DMS53 treated with DMSO at 0.1 percent for 48 hours (cell line): ENCODE measurements around the gene TUBB1.
"Not testable (repeated sequence)": the region's sequence is repeated elsewhere in the genome, so short reads cannot be mapped to it uniquely, and the experiment has no call there.

Experiments
- DNase-seq: peaks from one replicate; lab custom pipeline; 2025; ENCODE audit not compliant: unreplicated experiment; lab: John Stamatoyannopoulos, UW

The TUBB1 gene

GRCh38 chr20:59005523-59006166 lies 13.6 kb upstream of the TUBB1 start:
- DNase-seq = no peak

- no peak for DNase-seq
These were observed 12.9 kb upstream of the TUBB1 start for GRCh38 chr20:59006167-59006863.

GRCh38 chr20:59006864-59007664 lies 12.2 kb upstream of the TUBB1 start, which contains the start of gene CTSZ:
Gene CTSZ (minus strand): TSS chr20:59007254. CDS start chr20:59007128, 126 bp downstream.
- DNase-seq = no peak

- DNase-seq = no peak
These were observed 11.3 kb upstream of the TUBB1 start for GRCh38 chr20:59007665-59008511.

GRCh38 chr20:59008715-59009336 lies 10.4 kb upstream of the TUBB1 start:
- DNase-seq = no peak

GRCh38 chr20:59010321-59010994 lies 8.8 kb upstream of the TUBB1 start:
- DNase-seq = no peak

- DNase-seq = no peak
These were observed 8.0 kb upstream of the TUBB1 start for GRCh38 chr20:59010995-59011873.

GRCh38 chr20:59011874-59012157 lies 7.4 kb upstream of the TUBB1 start:
- DNase-seq = not testable (repeated sequence)

- no peak for DNase-seq
These were observed 5.9 kb upstream of the TUBB1 start for GRCh38 chr20:59013031-59013951.

- no peak for DNase-seq
These were observed 5.1 kb upstream of the TUBB1 start for GRCh38 chr20:59013959-59014608.

GRCh38 chr20:59014680-59015389 lies 4.4 kb upstream of the TUBB1 start:
- DNase-seq = no peak

GRCh38 chr20:59015411-59015810 lies 3.8 kb upstream of the TUBB1 start:
- no peak for DNase-seq

- no peak for DNase-seq
These were observed 3.2 kb upstream of the TUBB1 start for GRCh38 chr20:59015812-59016711.

GRCh38 chr20:59016795-59017492 lies 2.3 kb upstream of the TUBB1 start:
- DNase-seq = no peak

GRCh38 chr20:59017493-59018231 lies 1.6 kb upstream of the TUBB1 start:
- DNase-seq = no peak
